Mesothelial cell of epicardium (in vitro differentiated cells): Measurements from ENCODE around the gene MAL. TPM values are rescaled to one million over a fixed set of nuclear protein-coding genes. Genes with fewer than 3 reads are reported as not detected.
"Not testable (repeated sequence)": the region's sequence is repeated elsewhere in the genome, so short reads cannot be mapped to it uniquely, and the experiment has no call there.

ENCODE experiments used
- DNase-seq, 2 experiments: peaks; one replicate each; pipeline ENCODE4 v3.0.0; 2021; ENCODE audit warnings: low spot score in 2 of 2; ENCODE audit not compliant: unreplicated experiment in 2 of 2
- H3K27ac Mint-ChIP-seq: 2 replicates; pipeline ENCODE4 v1.8.0; 2021; ENCODE audit warnings: mixed read lengths
- H3K27me3 Mint-ChIP-seq: 2 replicates; pipeline ENCODE4 v1.8.0; 2021; ENCODE audit warnings: low read depth, mixed read lengths
- H3K36me3 Mint-ChIP-seq: 2 replicates; pipeline ENCODE4 v1.8.0; 2021; ENCODE audit warnings: mixed read lengths
- H3K4me1 Mint-ChIP-seq: 2 replicates; pipeline ENCODE4 v1.8.0; 2021; ENCODE audit warnings: mixed read lengths
- H3K4me3 Mint-ChIP-seq: 2 replicates; pipeline ENCODE4 v1.8.0; 2021; ENCODE audit warnings: mild to moderate bottlenecking, moderate library complexity, mixed read lengths
- H3K9me3 Mint-ChIP-seq: 2 replicates; pipeline ENCODE4 v1.8.0; 2021; ENCODE audit warnings: mixed read lengths
- total RNA-seq: library from RNA; stranded (reverse); gene quantifications from 3 replicates; pipeline ENCODE4 v1.2.1, GENCODE V29; 2021
- TF ChIP-seq, protein P1 (sequence below): fragments of 200-600 bp; sonication (generic); IDR thresholded peaks from one replicate; pipeline ENCODE4 v1.5.0; 2021; ENCODE audit warnings: antibody characterized with exemption; ENCODE audit not compliant: unreplicated experiment

The MAL gene
- total RNA-seq, 1 donor from 2014 or later = not detected

DNA sequence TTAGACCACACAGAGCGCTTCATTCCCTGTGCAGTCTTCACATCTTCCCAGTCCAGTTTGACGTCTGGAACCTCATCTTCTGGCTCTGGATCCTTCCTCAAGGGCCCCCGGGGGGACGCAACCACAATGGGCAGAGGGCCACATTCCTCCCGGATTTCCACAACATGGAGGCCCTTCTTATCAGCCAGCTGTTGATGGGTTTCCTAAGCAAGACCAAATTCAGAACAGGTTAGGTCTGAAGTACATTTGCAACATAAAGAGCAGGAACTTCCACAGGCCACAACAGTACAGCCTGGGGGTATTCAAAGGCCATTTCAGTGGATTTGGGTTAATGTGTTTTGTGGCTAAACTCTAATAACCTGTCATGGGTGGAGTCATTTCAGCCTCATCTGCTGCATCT is 61.9 kb downstream of the MAL start:
- peaks cover 14% of the 10 kb centered on the region for H3K9me3 Mint-ChIP-seq
- H3K27me3 Mint-ChIP-seq = no peaks in the 10 kb centered on the region
- TF ChIP-seq, protein P1, sequence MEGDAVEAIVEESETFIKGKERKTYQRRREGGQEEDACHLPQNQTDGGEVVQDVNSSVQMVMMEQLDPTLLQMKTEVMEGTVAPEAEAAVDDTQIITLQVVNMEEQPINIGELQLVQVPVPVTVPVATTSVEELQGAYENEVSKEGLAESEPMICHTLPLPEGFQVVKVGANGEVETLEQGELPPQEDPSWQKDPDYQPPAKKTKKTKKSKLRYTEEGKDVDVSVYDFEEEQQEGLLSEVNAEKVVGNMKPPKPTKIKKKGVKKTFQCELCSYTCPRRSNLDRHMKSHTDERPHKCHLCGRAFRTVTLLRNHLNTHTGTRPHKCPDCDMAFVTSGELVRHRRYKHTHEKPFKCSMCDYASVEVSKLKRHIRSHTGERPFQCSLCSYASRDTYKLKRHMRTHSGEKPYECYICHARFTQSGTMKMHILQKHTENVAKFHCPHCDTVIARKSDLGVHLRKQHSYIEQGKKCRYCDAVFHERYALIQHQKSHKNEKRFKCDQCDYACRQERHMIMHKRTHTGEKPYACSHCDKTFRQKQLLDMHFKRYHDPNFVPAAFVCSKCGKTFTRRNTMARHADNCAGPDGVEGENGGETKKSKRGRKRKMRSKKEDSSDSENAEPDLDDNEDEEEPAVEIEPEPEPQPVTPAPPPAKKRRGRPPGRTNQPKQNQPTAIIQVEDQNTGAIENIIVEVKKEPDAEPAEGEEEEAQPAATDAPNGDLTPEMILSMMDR = no peak
- no peak for DNase-seq
- H3K4me1 Mint-ChIP-seq = no peaks in the 10 kb centered on the region
- H3K27ac Mint-ChIP-seq = no peak overlapping the region
- peaks cover 54% of the 10 kb centered on the region for H3K36me3 Mint-ChIP-seq
- H3K4me3 Mint-ChIP-seq = no peak overlapping the region

DNA sequence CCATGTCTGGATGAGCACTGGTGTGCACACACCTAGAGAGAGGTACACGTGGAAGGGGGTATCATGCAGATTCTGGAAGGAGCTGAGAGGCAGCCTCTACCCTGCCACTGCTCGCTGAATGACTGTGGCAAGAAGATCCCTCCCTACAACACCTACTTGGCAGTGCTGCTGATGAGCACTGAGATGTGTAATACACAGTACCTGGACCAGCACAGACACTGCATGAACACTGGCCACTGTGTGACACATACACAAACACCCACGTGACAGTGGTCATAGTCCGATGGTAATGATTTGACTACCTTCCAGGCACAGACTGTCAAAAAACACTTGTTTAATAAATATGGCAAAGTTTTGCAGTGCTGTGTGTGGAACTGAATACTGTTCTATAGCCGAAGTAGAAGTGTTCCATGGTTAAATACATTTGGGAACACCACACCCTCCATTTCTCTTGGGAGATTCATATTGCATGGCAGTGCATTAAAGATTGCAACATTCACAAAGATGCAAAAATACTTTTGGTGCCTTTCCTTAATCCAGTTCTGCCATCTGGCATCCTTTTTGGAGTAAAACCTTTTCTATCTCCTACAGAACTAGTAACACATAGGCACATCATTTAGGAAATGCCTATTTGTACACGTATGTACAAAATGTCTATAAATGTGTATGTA is 66.5 kb downstream of the MAL start:
- Mint-ChIP-seq H3K4me1 (no peaks in the 10 kb centered on the region), H3K9me3 (peaks cover 16% of the 10 kb centered on the region), H3K27ac (no peak overlapping the region), H3K36me3 (peaks cover 71% of the 10 kb centered on the region), H3K4me3 (no peak overlapping the region), H3K27me3 (no peaks in the 10 kb centered on the region)
- TF ChIP-seq, protein P1 = no peak
- no peak for DNase-seq

DNA sequence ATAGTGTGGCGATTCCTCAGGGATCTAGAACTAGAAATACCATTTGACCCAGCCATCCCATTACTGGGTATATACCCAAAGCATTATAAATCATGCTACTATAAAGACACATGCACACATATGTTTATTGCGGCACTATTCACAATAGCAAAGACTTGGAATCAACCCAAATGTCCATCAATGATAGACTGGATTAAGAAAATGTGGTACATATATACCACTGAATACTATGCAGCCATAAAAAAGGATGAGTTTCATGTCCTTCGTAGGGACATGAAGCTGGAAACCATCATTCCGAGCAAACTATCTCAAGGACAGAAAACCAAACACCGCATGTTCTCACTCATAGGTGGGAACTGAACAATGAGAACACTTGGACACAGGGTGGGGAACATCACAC is 72.8 kb downstream of the MAL start:
- peaks cover 21% of the 10 kb centered on the region for H3K9me3 Mint-ChIP-seq
- H3K36me3 Mint-ChIP-seq = peaks cover 72% of the 10 kb centered on the region

DNA sequence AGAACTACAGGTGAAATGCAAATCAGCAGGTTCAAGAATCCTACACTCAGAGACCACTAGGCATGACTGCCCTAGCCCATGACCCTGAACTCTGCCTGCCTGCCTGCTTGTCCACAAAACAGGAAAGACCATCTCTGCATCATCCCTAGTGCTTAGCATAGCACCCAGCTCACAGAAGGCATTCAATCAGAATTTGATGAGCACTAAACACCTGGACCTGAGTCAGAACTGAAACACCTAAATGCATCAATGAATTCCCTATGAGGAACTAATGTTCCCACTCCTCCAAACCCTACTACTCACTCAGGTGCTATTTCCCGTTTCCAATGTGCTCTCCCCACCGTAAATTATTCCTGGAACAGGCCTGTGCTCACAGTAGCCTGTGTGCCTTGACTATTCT is 74.4 kb downstream of the MAL start:
- Mint-ChIP-seq H3K36me3 (peaks cover 62% of the 10 kb centered on the region), H3K27me3 (no peaks in the 10 kb centered on the region), H3K4me1 (no peaks in the 10 kb centered on the region), H3K27ac (no peak overlapping the region), H3K9me3 (peaks cover 12% of the 10 kb centered on the region), H3K4me3 (no peak overlapping the region)
- no peak for DNase-seq
- TF ChIP-seq, protein P1 = no peak

More for the DNA sequence above, 72.8 kb downstream of the MAL start:
- DNase-seq, H3K27me3 Mint-ChIP-seq, H3K4me3 Mint-ChIP-seq, H3K27ac Mint-ChIP-seq, H3K4me1 Mint-ChIP-seq: not testable (repeated sequence)

Other genes with a start within 250 kb of the MAL start
- not detected in 3 replicates for gene TEKT4, start 154.3 kb upstream of the MAL start, total RNA-seq
- gene MRPS5, start 96.1 kb downstream of the MAL start, total RNA-seq = 45.2 to 47.6 TPM (median 45.8 TPM) in 3 replicates
- gene ZNF514, start 134.1 kb downstream of the MAL start, total RNA-seq = 36.4 to 38.0 TPM (median 37.5 TPM) in 3 replicates
- gene ZNF2, start 140.1 kb downstream of the MAL start, total RNA-seq = 5.9 to 6.2 TPM (median 6.2 TPM) in 3 replicates
- 16.7 to 17.2 TPM (median 17.0 TPM) in 3 replicates for gene ZNF892, start 181.8 kb downstream of the MAL start, total RNA-seq
- 20.3 to 23.5 TPM (median 22.1 TPM) in 3 replicates for gene PROM2, start 248.7 kb downstream of the MAL start, total RNA-seq